Neuron (in vitro differentiated cells): ENCODE measurements around the gene YAP1.
"Not testable (repeated sequence)": the region's sequence is repeated elsewhere in the genome, so short reads cannot be mapped to it uniquely, and the experiment has no call there.

ENCODE experiments used
- H2AFZ ChIP-seq: one replicate; pipeline ENCODE4 v1.6.1; 2013; ENCODE audit warnings: low read depth, mild to moderate bottlenecking, inconsistent platforms, low read length, moderate library complexity
- H3K27me3 ChIP-seq: one replicate; pipeline ENCODE4 v1.6.1; 2013; ENCODE audit warnings: low read length; ENCODE audit not compliant: insufficient read depth
- H3K36me3 ChIP-seq: one replicate; pipeline ENCODE4 v1.6.1; 2013; ENCODE audit warnings: low read length; ENCODE audit not compliant: insufficient read depth
- H3K4me1 ChIP-seq: one replicate; pipeline ENCODE4 v1.6.1; 2013; ENCODE audit warnings: low read length; ENCODE audit not compliant: insufficient read depth
- H3K4me3 ChIP-seq: 2 replicates; pipeline ENCODE4 v1.5.1; 2013; ENCODE audit warnings: mild to moderate bottlenecking, low read length, moderate library complexity
- H3K9me3 ChIP-seq: one replicate; pipeline ENCODE4 v1.6.1; 2013; ENCODE audit warnings: low read length

Gene YAP1

GRCh38 chr11:102200325-102200724, 90.1 kb downstream of the YAP1 start:
- H2AFZ ChIP-seq, H3K9me3 ChIP-seq, H3K4me3 ChIP-seq, H3K27me3 ChIP-seq: not testable (repeated sequence)
- peaks cover 27% of the 10 kb centered on the region for H3K4me1 ChIP-seq
- peaks cover 14% of the 10 kb centered on the region for H3K36me3 ChIP-seq

- no peaks in the 10 kb centered on the region for H3K27me3 ChIP-seq
- no peak overlapping the region for H3K4me3 ChIP-seq
- H3K4me1 ChIP-seq, result peaks cover 22% of the 10 kb centered on the region
- peaks cover 2% of the 10 kb centered on the region for H3K9me3 ChIP-seq
- no peak overlapping the region for H2AFZ ChIP-seq
- peaks cover 23% of the 10 kb centered on the region for H3K36me3 ChIP-seq
These were observed 91.5 kb downstream of the YAP1 start for GRCh38 chr11:102201776-102202175.

GRCh38 chr11:102202972-102203371, 92.7 kb downstream of the YAP1 start:
- Histone ChIP-seq H3K4me1 (peaks cover 10% of the 10 kb centered on the region), H3K36me3 (peaks cover 33% of the 10 kb centered on the region), H3K4me3 (no peak overlapping the region), H3K27me3 (no peaks in the 10 kb centered on the region), H2AFZ (no peak overlapping the region), H3K9me3 (peaks cover 2% of the 10 kb centered on the region)

GRCh38 chr11:102204174-102204573, 93.9 kb downstream of the YAP1 start:
- Histone ChIP-seq H3K36me3 (peaks cover 39% of the 10 kb centered on the region), H3K9me3 (peaks cover 4% of the 10 kb centered on the region), H3K4me1 (no peaks in the 10 kb centered on the region), H3K27me3 (no peaks in the 10 kb centered on the region), H2AFZ (no peak overlapping the region), H3K4me3 (no peak overlapping the region)

- Histone ChIP-seq H3K27me3 (no peaks in the 10 kb centered on the region), H3K4me3 (no peak overlapping the region), H3K36me3 (peaks cover 53% of the 10 kb centered on the region)
These were observed 95.6 kb downstream of the YAP1 start for GRCh38 chr11:102205805-102206204.

GRCh38 chr11:102208835-102209234, 98.6 kb downstream of the YAP1 start:
- Histone ChIP-seq H2AFZ (no peak overlapping the region), H3K36me3 (peaks cover 58% of the 10 kb centered on the region)

More at GRCh38 chr11:102205805-102206204, 95.6 kb downstream of the YAP1 start:
- Histone ChIP-seq H3K4me1 (no peaks in the 10 kb centered on the region), H3K9me3 (peaks cover 4% of the 10 kb centered on the region), H2AFZ (no peak overlapping the region)

GRCh38 chr11:102214623-102215022, 104.4 kb downstream of the YAP1 start:
- Histone ChIP-seq H3K4me1 (no peaks in the 10 kb centered on the region), H3K9me3 (no peaks in the 10 kb centered on the region), H3K27me3 (no peaks in the 10 kb centered on the region), H3K36me3 (peaks cover 50% of the 10 kb centered on the region), H2AFZ (no peak overlapping the region), H3K4me3 (no peak overlapping the region)

More at GRCh38 chr11:102208835-102209234, 98.6 kb downstream of the YAP1 start:
- Histone ChIP-seq H3K4me3 (no peak overlapping the region), H3K9me3 (peaks cover 4% of the 10 kb centered on the region), H3K27me3 (no peaks in the 10 kb centered on the region), H3K4me1 (no peaks in the 10 kb centered on the region)

GRCh38 chr11:102216433-102217075, 106.3 kb downstream of the YAP1 start:
- H3K9me3 ChIP-seq, result no peaks in the 10 kb centered on the region
- H3K4me1 ChIP-seq, result no peaks in the 10 kb centered on the region
- peaks cover 51% of the 10 kb centered on the region for H3K36me3 ChIP-seq
- H3K4me3 ChIP-seq, result no peak overlapping the region
- H3K27me3 ChIP-seq, result no peaks in the 10 kb centered on the region
- H2AFZ ChIP-seq, result no peak overlapping the region

- no peaks in the 10 kb centered on the region for H3K27me3 ChIP-seq
- peaks cover 64% of the 10 kb centered on the region for H3K36me3 ChIP-seq
- H3K4me1 ChIP-seq, result no peaks in the 10 kb centered on the region
- no peaks in the 10 kb centered on the region for H3K9me3 ChIP-seq
- no peak overlapping the region for H2AFZ ChIP-seq
- H3K4me3 ChIP-seq, result no peak overlapping the region
These were observed 110.7 kb downstream of the YAP1 start for GRCh38 chr11:102220728-102221467.

- Histone ChIP-seq H3K9me3 (no peaks in the 10 kb centered on the region), H2AFZ (no peak overlapping the region), H3K4me3 (no peak overlapping the region), H3K4me1 (no peaks in the 10 kb centered on the region), H3K27me3 (no peaks in the 10 kb centered on the region), H3K36me3 (peaks cover 69% of the 10 kb centered on the region)
These were observed 113.6 kb downstream of the YAP1 start for GRCh38 chr11:102223859-102224258.

- Histone ChIP-seq H3K4me1 (no peaks in the 10 kb centered on the region), H3K27me3 (no peaks in the 10 kb centered on the region), H3K4me3 (no peak overlapping the region), H2AFZ (no peak overlapping the region), H3K9me3 (no peaks in the 10 kb centered on the region), H3K36me3 (peaks cover 72% of the 10 kb centered on the region)
These were observed 115.7 kb downstream of the YAP1 start for GRCh38 chr11:102225689-102226568.

GRCh38 chr11:102226702-102227490, 116.6 kb downstream of the YAP1 start:
- Histone ChIP-seq H2AFZ (no peak overlapping the region), H3K4me1 (no peaks in the 10 kb centered on the region), H3K4me3 (no peak overlapping the region), H3K27me3 (no peaks in the 10 kb centered on the region), H3K36me3 (peaks cover 67% of the 10 kb centered on the region), H3K9me3 (no peaks in the 10 kb centered on the region)
